ELR (cell line): Measurements from ENCODE around the gene KATNAL1.
"Not testable (repeated sequence)": the region's sequence is repeated elsewhere in the genome, so short reads cannot be mapped to it uniquely, and the experiment has no call there.

Source experiments
- DNase-seq: peaks from one replicate; pipeline ENCODE4 v3.0.0-alpha.2; 2015; ENCODE audit warnings: low read depth

Gene KATNAL1

DNA sequence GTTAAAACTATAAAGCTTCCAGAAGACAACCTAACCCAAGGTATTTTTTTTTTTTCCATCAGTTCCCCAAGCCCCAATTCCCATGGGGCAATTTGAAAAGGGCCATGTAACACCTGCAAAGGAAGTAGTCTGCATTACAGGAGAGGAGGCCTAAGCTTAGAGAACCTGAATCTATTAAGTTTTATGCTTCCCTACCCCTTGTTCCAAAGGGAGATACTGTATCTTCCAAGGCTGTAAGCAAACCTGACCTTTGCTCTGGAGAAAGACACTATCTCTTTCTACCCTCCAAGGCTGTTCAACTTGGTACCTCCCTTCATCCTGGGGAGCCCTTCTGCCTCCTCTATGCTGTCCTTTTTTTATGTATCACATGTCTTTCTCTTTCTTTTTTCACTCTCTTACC is 15.0 kb downstream of the KATNAL1 start:
- no peak for DNase-seq

DNA sequence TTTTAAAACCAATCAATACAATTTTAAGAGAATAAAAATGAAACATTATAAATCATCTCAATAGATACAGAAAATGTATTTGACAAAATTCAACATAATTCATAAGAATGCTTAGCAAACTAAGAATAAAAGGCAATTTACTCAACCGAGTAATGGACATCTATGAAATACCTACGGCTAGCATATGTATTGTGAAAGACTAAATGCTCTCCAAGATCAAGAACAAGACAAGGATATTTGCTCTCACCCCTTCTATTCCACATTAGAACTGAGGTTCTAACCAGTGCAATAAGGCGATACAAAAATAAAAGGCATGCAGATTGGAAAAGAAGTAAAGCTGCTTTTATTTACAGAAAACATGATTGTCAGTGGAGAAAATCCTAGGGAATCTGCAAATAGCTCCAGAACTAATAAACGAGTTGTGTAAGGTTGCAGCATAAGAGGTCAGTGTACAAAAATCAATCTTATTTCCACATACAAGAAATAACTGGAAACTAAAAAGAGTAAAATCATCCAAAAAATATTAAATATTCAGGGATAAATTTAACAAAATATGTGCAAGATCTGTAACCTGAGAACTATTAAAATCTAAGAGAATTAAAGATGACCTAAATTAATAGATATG is 16.4 kb downstream of the KATNAL1 start:
- no peak for DNase-seq

DNA sequence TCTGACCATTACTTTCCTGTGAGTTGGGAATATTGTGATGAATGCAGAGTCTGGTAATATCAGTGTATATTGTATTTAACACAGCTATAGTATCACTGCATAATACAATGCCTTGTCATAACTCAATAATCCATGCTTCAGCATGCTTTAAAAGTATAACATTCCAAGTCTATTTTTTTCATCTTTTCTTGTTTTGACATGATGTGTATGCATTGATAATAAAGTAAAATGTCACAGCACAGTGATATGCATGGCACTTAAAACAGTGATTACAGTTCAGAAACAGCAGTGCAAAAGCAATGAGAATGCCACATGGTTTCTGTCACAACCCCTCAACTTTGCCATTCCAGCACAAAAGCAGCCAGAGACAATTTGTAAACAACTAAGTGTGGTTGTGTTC is 17.8 kb downstream of the KATNAL1 start:
- DNase-seq, result no peak

DNA sequence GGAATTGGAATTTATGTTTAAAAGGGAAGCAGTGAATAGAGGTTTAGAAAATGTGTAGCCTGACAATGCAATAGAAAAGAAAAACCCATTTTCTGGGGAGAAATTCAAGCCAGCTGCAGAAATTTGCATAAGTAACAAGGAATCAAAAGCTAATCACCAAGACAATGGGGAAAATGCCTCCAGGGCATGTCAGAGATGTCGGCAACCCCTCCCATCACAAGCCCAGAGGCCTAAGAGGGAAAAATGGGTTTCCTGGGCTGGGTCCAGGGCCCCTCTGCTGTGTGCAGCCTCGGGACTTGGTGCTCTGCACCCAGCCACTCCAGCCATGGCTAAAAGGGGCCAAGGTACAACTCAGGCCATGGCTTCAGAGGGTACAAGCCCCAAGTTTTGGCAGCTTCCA is 21.3 kb downstream of the KATNAL1 start:
- DNase-seq, result not testable (repeated sequence)

DNA sequence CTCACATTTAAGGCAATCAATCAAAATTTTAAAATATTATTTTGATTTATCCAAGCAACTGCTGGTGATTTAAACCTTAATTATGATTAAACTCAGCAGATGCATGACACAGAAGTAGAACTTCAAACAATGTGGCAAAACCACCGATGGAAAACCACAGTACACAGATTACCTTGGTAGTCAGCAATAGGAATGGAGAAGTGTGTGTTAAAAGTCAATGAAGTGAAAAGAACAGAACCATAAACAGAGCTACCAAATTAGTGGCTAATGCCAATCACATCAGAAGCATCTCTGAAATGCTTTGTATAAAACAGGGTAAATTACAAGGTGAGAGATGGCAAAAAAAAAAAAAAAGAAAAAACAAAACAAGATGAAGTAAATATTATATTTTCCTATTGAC is 31.2 kb downstream of the KATNAL1 start:
- no peak for DNase-seq

DNA sequence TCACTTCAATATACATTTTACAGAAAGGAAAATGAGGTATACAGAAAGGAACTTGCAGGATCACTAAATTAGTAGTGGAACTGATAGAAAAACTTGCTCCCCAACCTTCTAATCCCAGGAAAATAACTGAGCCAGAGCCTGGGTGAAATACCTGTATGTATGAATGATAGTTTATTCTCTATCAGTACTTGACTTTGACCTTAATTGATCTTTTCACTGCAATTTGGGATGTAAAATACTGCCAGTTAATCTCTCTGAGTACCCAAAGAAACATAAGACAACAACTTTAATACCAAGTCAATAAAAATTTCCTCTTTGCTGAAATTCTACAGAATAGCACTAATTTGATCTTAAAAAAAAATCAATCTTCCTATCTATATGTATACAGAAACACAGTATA is 33.3 kb downstream of the KATNAL1 start:
- no peak for DNase-seq

DNA sequence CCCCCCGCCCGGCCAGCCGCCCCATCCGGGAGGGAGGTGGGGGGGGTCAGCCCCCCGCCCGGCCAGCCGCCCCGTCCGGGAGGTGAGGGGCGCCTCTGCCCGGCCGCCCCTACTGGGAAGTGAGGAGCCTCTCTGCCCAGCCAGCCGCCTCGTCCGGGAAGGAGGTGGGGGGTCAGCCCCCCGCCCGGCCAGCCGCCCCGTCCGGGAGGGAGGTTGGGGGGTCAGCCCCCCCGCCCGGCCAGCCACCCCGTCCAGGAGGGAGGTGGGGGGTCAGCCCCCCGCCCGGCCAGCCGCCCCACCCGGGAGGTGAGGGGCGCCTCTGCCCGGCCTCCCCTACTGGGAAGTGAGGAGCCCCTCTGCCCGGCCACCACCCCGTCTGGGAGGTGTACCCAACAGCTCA is 37.3 kb downstream of the KATNAL1 start:
- not testable (repeated sequence) for DNase-seq

DNA sequence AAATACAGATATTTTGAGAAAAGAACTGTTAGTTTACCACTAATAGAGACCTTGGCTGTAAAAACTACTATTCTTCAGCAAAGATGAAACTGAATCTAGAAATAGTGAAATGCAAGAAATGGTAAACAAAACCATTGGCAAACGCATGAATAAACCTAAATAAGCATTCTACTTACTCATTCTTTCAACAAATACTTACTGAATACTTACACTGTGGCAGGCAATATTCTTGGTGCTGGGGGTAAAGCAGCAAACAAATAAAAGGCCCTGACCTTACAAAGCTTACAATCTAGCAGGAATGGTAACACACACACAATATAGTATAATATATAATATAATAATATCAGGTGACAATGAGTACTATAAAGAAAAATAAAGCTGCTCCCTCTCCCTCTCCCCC is 38.7 kb downstream of the KATNAL1 start:
- DNase-seq, result no peak

DNA sequence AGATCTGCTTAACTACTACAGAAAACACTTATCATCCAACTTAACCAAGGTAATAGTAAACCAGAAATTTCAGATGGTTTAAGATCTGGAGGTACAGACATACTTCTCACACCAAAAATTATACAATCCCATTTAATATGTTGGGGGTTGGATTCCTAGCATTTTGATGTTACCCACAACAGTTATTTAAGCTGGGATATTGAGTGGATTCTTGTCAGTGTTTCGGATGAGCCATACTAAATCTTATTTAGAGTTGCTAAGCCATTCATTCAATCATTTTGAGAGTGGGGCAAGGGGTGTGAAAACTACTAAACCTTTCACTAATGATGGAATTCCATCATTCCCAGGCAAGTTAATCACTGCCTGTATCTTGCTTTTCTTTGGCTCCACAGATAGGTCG is 40.6 kb downstream of the KATNAL1 start:
- DNase-seq, result no peak

DNA sequence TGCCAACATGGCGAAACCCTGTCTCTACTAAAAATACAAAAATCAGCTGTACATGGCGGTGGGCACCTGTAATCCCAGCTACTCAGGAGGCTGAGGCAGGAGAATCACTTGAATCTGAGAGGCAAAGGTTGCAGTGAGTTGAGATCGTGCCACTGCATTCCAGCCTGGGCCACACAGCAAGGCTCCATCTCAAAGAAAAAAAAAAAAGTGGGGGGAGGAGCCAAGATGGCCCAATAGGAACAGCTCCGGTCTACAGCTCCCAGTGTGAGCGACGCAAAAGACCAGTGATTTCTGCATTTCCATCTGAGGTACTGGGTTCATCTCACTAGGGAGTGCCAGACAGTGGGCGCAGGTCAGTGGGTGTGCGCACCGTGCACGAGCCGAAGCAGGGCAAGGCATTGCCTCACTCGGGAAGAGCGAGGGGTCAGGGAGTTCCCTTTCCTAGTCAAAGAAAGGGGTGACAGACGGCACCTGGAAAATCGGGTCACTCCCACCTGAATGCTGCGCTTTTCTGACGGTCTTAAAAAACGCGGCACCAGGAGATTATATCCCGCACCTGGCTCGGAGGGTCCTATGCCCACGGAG is 48.1 kb downstream of the KATNAL1 start:
- not testable (repeated sequence) for DNase-seq

DNA sequence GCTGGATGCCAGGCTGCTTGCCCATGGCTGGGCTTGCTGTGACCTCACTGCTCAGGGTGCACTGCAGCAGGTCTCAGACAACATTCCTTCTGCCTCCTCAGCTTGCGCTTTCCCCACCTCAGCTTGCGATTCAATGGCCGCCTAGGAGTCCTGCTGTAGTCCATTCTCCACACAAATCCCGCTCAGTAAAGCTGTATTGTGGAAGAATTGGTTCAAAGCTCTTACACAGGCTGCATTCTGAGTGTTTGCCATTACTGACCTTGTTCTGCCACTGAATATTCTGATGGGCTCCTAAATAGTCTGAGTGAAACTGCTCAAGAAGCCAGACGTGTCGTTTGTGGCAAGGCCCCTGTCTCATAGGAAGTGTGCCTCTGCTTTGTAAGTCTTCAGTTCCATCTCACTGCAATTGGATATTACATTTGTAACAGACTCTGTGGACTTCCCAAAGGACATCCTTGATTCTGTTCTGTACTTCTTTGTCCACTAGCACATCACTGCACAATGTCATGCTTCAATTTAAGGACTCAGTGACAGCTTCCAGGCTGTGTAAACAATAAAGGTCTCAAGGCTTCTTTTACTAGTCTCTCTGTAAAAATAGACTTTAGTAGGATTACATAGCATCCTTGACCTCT is 49.8 kb downstream of the KATNAL1 start:
- no peak for DNase-seq

DNA sequence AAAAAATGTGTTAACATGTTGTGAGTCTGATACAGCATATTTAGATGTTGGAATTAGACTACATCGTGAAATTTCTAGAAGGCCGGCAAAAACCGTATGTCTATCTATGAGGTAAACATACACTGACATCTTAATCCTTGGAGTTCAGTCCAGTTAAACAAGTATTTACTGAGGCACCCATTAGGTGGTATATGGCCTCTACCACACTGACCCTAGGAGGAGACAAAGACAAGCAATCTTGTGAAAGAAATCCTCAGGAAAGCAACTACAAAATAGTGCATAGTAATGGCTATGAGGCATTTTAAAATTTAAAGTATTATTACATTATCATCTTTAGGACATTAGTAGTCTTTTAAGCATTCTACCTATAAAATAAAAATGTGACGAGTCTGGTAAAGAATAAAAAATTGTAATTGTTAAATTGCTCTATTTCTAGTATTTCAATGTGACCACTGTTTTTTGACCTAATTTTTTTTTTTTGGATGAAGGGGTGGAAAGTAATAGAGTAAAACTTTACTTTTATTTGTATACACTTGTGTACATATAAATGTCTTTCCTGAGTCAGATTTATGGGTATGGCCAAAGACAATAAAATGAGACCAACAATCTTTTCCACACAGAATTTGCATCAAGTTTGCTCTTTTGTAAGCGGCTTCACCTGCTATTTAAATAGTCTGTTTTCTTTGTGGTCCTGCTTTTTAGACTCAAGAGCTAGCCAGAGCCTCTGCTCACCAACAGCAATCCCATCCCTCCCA is 50.5 kb downstream of the KATNAL1 start:
- peak; percentile 11 for DNase-seq

DNA sequence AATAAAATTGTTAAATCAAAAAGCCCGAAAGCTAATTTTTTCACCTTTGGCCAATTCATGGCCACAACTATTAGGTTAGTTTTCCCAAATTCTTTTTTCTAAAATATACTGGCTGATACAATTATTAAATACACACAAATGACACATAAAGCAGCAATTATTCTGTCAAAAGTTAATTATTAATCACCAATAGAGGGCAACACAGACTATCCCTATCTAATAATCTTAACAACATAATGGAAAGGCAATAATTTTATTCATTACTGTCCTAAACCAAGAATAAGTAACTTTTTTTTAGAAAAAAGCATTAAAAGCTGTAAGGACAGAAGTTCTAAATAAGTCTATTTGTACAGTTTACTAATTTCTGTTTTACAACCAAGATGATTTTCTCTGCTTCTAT is 51.7 kb downstream of the KATNAL1 start:
- peak; percentile 12 for DNase-seq

DNA sequence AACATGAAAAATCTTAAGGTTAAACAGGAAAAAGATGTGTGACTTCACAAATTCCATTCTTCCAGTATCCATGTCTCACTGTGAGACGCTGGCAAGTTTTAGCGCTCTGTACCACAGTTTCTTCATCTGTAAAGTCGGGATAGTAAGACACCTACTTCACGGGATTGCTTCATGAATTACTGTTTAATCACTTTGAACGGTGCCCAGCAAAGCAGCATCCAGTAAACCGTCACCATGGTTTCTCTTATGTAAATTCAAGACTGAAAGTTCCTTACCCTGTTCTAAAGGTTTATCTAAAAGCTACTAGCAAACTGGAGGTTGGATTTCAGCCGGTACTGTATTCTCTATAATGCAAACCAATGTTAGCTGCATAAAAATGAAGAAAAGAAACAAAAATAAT is 53.5 kb downstream of the KATNAL1 start:
- no peak for DNase-seq

DNA sequence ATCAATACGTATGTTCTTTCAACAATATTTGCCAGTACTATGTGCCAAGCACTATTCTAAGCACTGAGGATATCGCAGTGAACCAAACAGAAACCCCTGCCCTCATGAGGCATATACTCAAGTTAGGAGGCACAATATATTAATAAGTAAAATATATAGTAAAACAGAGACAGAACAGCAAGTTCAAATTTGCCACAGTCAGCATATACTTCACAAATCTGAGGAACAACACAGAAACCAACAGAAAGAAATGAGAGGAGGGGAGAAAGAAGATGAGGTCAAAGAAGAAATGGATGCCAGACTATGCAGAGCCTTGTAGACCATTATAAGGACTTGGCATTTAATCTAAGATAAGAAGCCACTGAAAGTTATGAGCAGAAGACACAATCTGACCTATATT is 59.9 kb downstream of the KATNAL1 start:
- no peak for DNase-seq

DNA sequence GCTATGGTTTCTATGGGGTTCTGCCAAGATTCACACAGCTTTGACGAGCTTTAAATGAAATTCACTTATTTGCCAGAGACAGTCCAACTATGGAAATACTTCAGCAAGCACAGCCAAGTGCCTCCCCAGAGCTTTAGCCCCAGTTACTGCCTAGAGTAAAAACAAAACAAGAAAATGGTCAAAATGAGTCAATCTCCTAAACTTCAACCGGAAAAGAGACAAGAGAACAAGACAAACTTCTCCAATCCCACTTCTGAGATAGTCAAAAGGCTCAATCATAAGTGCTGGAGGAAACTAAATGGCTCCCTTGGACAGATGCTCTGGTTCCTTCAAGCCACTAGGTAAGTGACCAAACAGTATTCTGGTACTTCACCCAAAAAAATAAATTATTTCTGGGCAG is 65.8 kb downstream of the KATNAL1 start:
- no peak for DNase-seq

DNA sequence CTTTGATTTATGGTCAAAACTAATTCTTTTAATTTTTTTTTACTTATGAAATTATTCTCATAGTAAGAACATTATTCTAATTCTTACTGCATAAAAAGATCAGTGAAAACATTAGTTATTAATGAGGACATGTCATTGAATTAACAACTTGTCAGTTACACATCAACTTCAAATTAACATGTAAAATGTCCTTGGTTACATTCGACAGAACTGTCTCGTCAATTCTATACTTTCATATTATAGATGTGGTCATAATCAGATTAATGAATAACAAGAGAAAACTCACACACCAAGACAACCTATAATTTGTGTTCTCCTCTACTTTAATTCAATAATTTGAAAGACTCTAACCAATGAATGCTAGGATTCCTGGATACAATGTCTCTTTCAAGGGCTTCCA is 66.7 kb downstream of the KATNAL1 start:
- no peak for DNase-seq

DNA sequence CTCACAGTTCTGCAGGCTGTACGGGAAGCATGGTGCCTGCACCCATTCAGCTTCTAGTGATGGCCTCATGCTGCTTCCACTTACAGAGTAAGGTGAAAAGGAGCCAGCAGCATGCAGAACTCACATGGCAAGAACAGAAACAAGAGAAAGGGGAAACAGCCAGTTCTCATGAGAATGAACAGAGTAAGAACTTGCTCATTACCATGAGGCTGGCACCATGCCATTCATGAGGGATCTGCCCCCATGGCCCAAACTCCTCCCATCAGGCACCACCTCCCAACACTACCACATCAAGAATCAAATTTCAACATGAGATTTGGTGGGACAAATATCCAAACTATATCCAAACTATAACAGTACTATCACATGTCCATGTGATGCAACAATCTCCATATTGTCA is 72.1 kb downstream of the KATNAL1 start:
- DNase-seq, result peak; percentile 8

DNA sequence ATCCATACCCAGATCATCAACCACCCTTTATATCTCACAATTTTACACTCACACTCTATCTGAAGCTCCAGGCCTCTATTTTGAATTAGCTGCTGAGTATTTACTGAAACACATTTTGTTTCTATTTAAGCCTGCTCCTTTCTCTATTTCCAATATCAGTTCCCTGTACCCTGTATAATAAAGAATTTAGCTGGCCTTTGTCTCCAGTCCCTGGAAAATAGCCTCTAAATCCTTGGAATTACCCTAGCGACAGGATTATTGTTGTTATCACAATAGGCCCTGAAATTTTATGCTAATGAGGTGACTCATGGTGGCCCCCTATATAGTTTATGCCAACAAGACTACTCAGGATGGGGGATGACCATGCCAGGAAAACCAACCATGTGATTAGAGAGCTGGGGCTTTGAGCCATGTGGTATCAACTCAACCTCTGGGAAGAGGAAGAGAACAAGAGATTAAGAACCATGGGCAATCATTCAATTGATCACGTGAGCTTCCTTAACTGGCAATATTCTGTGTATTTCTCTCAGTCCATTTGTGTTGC is 72.7 kb downstream of the KATNAL1 start:
- peak; percentile 49 for DNase-seq

DNA sequence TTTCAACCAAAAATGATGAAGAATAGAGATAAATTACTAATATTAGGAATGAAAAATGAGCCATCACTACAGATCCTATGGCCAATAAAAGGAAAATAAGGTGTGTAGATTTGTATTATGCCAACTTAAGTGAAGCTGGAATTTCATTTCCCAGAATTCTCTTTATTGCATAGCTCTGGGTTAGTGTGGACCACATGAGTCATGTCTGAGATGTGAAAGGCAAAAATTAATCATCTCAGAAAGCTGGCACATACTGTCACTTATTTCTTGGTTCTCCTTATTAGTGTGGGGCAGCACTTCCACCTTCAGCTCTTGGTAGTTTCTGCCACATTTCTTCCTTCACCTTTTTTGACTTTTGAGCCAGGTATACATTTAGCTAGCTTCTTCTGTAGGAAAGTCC is 82.6 kb downstream of the KATNAL1 start:
- DNase-seq, result peak; percentile 71

DNA sequence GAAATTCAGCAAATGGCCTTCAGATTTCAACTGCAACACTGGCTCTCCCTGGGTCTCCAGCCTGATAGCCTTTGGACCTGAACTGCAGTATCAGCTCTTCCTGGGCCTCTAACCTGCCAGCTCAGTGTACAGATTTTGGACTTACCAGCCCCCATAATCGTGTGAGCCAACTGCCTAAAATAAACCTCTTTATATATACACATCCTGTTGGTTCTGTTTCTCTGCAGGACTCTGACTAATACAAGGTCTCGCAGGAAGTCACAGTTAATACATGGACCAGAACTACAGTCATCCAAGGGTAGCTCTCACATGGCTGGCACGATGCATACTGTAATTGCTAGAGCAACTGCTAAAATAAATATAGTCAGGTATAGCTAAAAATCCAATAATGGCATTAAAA is 85.1 kb downstream of the KATNAL1 start:
- DNase-seq, result peak; percentile 70

DNA sequence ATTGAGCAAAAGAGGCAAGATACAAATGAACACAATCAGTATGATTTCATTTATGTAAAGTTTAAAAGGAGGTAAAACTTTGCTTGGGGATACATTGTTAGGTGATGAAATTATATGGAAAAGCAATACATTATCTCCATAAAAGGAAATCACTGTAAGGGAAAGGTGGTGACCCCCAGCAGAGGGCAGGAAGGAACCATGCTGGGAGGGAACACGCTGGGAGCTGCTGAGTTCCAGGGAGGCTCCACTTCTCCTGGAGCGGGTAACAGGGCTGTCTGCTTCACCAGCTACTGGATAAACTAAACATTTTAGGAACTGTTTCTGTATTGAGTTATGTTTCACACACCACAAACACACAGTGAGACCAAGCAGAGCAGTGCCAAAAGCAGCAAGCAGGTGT is 91.2 kb downstream of the KATNAL1 start:
- DNase-seq, result no peak

DNA sequence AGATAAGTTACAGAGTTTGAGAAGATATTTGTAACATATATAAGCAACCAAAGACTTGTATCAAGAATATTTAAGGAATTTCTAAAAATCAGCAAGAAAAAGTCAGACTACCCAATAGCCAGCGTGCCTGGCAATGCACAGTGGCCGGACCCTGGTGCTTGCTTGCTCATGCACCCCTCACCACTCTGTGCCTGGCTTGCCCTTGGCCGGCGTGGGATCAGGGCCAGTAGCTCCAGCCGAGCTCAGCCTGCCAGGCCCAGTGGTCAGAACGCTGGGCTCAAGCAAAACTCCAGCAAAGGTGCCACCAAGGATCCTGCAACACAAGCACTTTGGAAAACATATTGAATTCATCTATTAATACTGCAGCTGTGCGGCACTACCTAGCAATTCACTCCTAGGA is 95.1 kb downstream of the KATNAL1 start:
- no peak for DNase-seq
